RWPE2 (cell line): Measurements from ENCODE around the gene TAF11L13.
"Not testable (repeated sequence)": the region's sequence is repeated elsewhere in the genome, so short reads cannot be mapped to it uniquely, and the experiment has no call there.

Experiments used
- ATAC-seq: fragments of 200-7000 bp; cut with Tn5 transposase; 3 replicates; pipeline ENCODE4 v1.9.1; 2021; ENCODE audit warnings: low read depth
- DNase-seq: peaks from one replicate; pipeline ENCODE4 v3.0.0-alpha.2; 2020; ENCODE audit warnings: low spot score
- H3K27ac ChIP-seq: fragments of 450-650 bp; 2 replicates; pipeline ENCODE4 v1.5.1; 2017; ENCODE audit warnings: mild to moderate bottlenecking; ENCODE audit not compliant: poor library complexity, severe bottlenecking
- H3K27me3 ChIP-seq: fragments of 250-450 bp; sonication (Bioruptor Pico); 2 replicates; pipeline ENCODE4 v1.5.1; 2021; ENCODE audit warnings: mild to moderate bottlenecking, moderate library complexity; ENCODE audit not compliant: insufficient read depth, poor library complexity, severe bottlenecking
- H3K36me3 ChIP-seq: fragments of 250-450 bp; sonication (Bioruptor Pico); 2 replicates; pipeline ENCODE4 v1.5.1; 2020; ENCODE audit warnings: low read depth, mild to moderate bottlenecking, moderate library complexity
- H3K4me1 ChIP-seq: fragments of 250-450 bp; sonication (Bioruptor Pico); 2 replicates; pipeline ENCODE4 v1.5.1; 2021; ENCODE audit warnings: mild to moderate bottlenecking, moderate library complexity; ENCODE audit not compliant: insufficient read depth, poor library complexity, severe bottlenecking
- H3K4me3 ChIP-seq: fragments of 250-450 bp; sonication (Bioruptor Pico); 2 replicates; pipeline ENCODE4 v1.5.1; 2021; ENCODE audit warnings: mild to moderate bottlenecking, moderate library complexity; ENCODE audit not compliant: severe bottlenecking
- H3K9me3 ChIP-seq: fragments of 250-450 bp; sonication (Bioruptor Pico); 2 replicates; pipeline ENCODE4 v1.5.1; 2021; ENCODE audit warnings: mild to moderate bottlenecking, moderate library complexity; ENCODE audit not compliant: severe bottlenecking
- CTCF ChIP-seq: fragments of 450-650 bp; IDR thresholded peaks from one replicate; pipeline ENCODE4 v1.5.1; 2017; ENCODE audit warnings: mild to moderate bottlenecking, moderate library complexity; ENCODE audit not compliant: poor library complexity, severe bottlenecking

TAF11L13 gene

GRCh38 chr5:17631788-17632187, at the start of gene TAF11L13:
Gene TAF11L13 (plus strand): TSS chr5:17632088.
- not testable (repeated sequence) for H3K27me3 ChIP-seq, H3K4me1 ChIP-seq, H3K9me3 ChIP-seq, H3K4me3 ChIP-seq, DNase-seq, H3K36me3 ChIP-seq, H3K27ac ChIP-seq, ATAC-seq

GRCh38 chr5:17585658-17586057, 46.2 kb upstream of the TAF11L13 start, which contains the start of gene TAF11L7:
Gene TAF11L7 (minus strand): TSS chr5:17585758.
- H3K27me3 ChIP-seq, H3K4me1 ChIP-seq, H3K4me3 ChIP-seq, DNase-seq, H3K36me3 ChIP-seq, H3K27ac ChIP-seq, H3K9me3 ChIP-seq, ATAC-seq: not testable (repeated sequence)

- not testable (repeated sequence) for H3K4me3 ChIP-seq, ATAC-seq, H3K27ac ChIP-seq, H3K36me3 ChIP-seq, H3K4me1 ChIP-seq, H3K27me3 ChIP-seq, DNase-seq, H3K9me3 ChIP-seq
Observed at GRCh38 chr5:17590860-17591259, 41.0 kb upstream of the TAF11L13 start, which contains the start of gene TAF11L8. Gene TAF11L8 (minus strand): TSS chr5:17590960.

DNA sequence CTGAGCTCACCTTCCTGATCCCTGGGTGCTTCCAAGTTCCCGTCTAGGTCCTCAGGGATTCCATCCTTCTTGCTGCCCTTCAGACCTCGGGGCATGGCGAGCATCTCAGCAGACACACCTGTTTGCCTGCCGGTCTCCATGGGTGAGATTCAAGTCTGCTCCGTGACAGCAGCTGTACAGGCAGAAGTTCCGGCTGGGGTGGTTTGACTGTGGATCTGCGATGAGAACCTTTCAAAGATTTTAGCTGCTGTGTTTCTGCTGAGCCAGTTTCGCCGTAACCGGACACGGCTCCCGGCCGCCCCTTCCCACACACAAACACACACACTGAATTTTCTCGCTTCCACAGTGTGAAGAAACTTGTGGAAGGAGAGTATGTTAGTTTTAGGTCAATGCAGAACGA, 37.6 kb upstream of the TAF11L13 start, which contains the start of gene TAF11L9:
Gene TAF11L9 (minus strand): TSS at position 140 of the 400 bp plus-strand sequence.
- not testable (repeated sequence) for H3K4me1 ChIP-seq, H3K27me3 ChIP-seq, H3K9me3 ChIP-seq, H3K36me3 ChIP-seq, ATAC-seq, H3K27ac ChIP-seq, H3K4me3 ChIP-seq
- DNase-seq: peak; percentile 87

DNA sequence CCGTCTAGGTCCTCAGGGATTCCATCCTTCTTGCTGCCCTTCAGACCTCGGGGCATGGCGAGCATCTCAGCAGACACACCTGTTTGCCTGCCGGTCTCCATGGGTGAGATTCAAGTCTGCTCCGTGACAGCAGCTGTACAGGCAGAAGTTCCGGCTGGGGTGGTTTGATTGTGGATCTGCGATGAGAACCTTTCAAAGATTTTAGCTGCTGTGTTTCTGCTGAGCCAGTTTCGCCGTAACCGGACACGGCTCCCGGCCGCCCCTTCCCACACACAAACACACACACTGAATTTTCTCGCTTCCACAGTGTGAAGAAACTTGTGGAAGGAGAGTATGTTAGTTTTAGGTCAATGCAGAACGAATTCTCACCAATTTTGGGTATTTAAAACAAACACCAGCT, 34.2 kb upstream of the TAF11L13 start, which contains the start of gene TAF11L10:
Gene TAF11L10 (minus strand): TSS at position 101 of the 400 bp plus-strand sequence.
- H3K9me3 ChIP-seq, H3K27me3 ChIP-seq, H3K4me3 ChIP-seq, DNase-seq, ATAC-seq, H3K27ac ChIP-seq, H3K4me1 ChIP-seq, H3K36me3 ChIP-seq: not testable (repeated sequence)

- not testable (repeated sequence) for H3K4me1 ChIP-seq, H3K27ac ChIP-seq, H3K9me3 ChIP-seq, H3K27me3 ChIP-seq, H3K36me3 ChIP-seq, ATAC-seq, DNase-seq, H3K4me3 ChIP-seq
Observed at GRCh38 chr5:17603880-17604279, 28.0 kb upstream of the TAF11L13 start, which contains the start of gene TAF11L11. Gene TAF11L11 (plus strand): TSS chr5:17604183.

DNA sequence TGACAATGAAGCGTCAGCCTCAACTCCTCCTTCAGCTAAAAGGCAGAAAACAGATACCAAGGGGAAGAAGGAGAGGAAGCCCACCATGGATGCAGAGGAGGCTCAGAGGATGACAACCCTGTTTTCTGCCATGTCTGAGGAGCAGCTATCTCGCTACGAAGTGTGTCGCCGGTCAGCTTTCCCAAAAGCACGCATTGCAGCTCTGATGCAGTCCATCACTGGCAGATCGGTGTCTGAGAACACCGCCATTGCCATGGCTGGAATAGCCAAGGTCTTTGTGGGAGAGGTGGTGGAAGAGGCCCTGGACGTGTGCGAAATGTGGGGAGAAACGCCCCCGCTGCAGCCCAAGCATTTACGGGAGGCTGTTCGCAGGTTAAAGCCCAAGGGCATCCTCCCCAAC, 26.9 kb upstream of the TAF11L13 start:
- Histone ChIP-seq H3K4me1 (no peaks in the 10 kb centered on the region), H3K36me3 (no peaks in the 10 kb centered on the region), H3K9me3 (no peaks in the 10 kb centered on the region), H3K27ac (no peak overlapping the region), H3K27me3 (no peaks in the 10 kb centered on the region), H3K4me3 (no peak overlapping the region)
- DNase-seq: no peak
- TF ChIP-seq CTCF: no peak
- ATAC-seq: no peak

DNA sequence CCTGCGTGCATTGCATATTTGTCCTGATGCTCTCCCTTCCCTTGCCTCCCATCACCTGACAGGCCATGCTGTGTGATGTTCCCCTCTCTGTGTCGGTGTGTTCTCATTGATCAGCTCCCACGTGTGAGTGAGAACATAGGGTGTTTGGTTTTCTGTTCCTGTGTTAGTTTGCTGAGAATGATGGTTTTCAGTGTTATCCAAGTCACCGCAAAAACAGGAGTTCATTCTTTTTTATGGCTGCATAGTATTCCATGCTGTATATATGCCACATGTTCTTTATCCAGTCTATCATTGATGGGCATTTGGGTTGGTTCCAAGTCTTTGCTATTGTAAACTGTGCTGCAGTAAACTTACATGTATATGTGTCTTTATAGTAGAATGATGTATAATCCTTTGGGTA, 24.4 kb upstream of the TAF11L13 start:
- H3K27me3 ChIP-seq, H3K9me3 ChIP-seq: not testable (repeated sequence)

DNA sequence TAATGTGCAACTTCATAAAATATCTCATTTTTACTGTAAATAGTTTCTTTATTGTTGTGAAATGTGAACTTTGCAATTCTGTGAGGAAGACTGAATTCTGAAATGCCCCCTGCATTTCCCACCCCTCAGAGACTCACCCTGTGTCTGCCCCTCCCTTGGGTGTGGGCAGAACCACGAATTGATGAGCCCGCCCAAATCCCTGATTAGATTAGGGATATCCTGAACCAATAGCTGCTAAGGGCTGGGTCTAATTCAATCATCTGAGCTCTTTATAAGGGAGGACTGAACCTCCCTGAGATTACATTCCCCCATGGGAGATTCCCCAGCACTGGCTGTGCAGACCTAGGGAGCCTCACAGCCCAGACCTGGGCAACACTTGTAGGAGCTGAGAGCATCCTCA, 21.8 kb upstream of the TAF11L13 start, which contains the start of gene TAF11L12:
Gene TAF11L12 (plus strand): TSS at position 301 of the 400 bp plus-strand sequence.
- not testable (repeated sequence) for H3K4me3 ChIP-seq, H3K4me1 ChIP-seq, H3K36me3 ChIP-seq, ATAC-seq, DNase-seq, H3K9me3 ChIP-seq, H3K27me3 ChIP-seq, H3K27ac ChIP-seq

More for the DNA sequence above, 24.4 kb upstream of the TAF11L13 start:
- not testable (repeated sequence) for ATAC-seq, H3K36me3 ChIP-seq, H3K27ac ChIP-seq, DNase-seq, H3K4me3 ChIP-seq, H3K4me1 ChIP-seq
